HepG2 (cell line): ENCODE results near the gene USP19. TPM values are rescaled to one million over a fixed set of nuclear protein-coding genes. Genes with fewer than 3 reads are reported as not detected.

Source experiments
- ATAD3A ChIP-seq: sonication (generic); formaldehyde crosslinking; IDR thresholded peaks from 2 replicates; pipeline ENCODE4 v1.4.0; 2020; ENCODE audit warnings: missing genetic modification reagents
- CAMTA2 ChIP-seq: sonication (generic); formaldehyde crosslinking; IDR thresholded peaks from 2 replicates; pipeline ENCODE4 v1.4.0; 2020; ENCODE audit warnings: mild to moderate bottlenecking, missing genetic modification reagents, borderline replicate concordance
- CHD4 ChIP-seq: fragments of 200-600 bp; sonication (generic); IDR thresholded peaks from 2 replicates; pipeline ENCODE4 v1.7.0; 2017; ENCODE audit warnings: mild to moderate bottlenecking, low read length, borderline replicate concordance
- ISX ChIP-seq: sonication (generic); formaldehyde crosslinking; conservative IDR thresholded peaks from 2 replicates; pipeline ENCODE4 v1.5.0; 2020; ENCODE audit warnings: missing genetic modification reagents
- KMT2A ChIP-seq: sonication (generic); formaldehyde crosslinking; IDR thresholded peaks from 2 replicates; pipeline ENCODE4 v1.4.0; 2020; ENCODE audit warnings: missing genetic modification reagents
- PAX8 ChIP-seq: sonication (generic); formaldehyde crosslinking; IDR thresholded peaks from 2 replicates; pipeline ENCODE4 v1.8.0; 2022; ENCODE audit warnings: mild to moderate bottlenecking, missing genetic modification reagents, borderline replicate concordance
- RARG ChIP-seq: sonication (generic); formaldehyde crosslinking; IDR thresholded peaks from 2 replicates; pipeline ENCODE4 v1.4.0; 2020; ENCODE audit warnings: low read depth, mild to moderate bottlenecking, missing genetic modification reagents
- SNAPC2 ChIP-seq: sonication (generic); formaldehyde crosslinking; IDR thresholded peaks from 2 replicates; pipeline ENCODE4 v1.8.1; 2022; ENCODE audit warnings: mild to moderate bottlenecking, missing genetic modification reagents
- TFDP2 ChIP-seq: sonication (generic); formaldehyde crosslinking; IDR thresholded peaks from 2 replicates; pipeline ENCODE4 v1.4.0; 2020; ENCODE audit warnings: missing genetic modification reagents
- TGIF2 ChIP-seq: IDR thresholded peaks from 2 replicates; pipeline ENCODE4 v1.6.1; 2016; ENCODE audit warnings: control low read depth, missing compliant biosample characterization
- TOE1 ChIP-seq: sonication (generic); formaldehyde crosslinking; IDR thresholded peaks from 2 replicates; pipeline ENCODE4 v1.4.0; 2020; ENCODE audit warnings: mild to moderate bottlenecking, missing genetic modification reagents
- WIZ ChIP-seq: sonication (generic); formaldehyde crosslinking; IDR thresholded peaks from 2 replicates; pipeline ENCODE4 v1.5.1; 2020; ENCODE audit warnings: mild to moderate bottlenecking, missing genetic modification reagents
- ZNF24 ChIP-seq: fragments of 450-650 bp; IDR thresholded peaks from 2 replicates; pipeline ENCODE4 v1.6.1; 2017; ENCODE audit warnings: antibody characterized with exemption, mild to moderate bottlenecking
- ZNF567 ChIP-seq: sonication (generic); formaldehyde crosslinking; IDR thresholded peaks from 2 replicates; pipeline ENCODE4 v1.8.1; 2023; ENCODE audit warnings: mild to moderate bottlenecking, missing genetic modification reagents, borderline replicate concordance
- ZNF616 ChIP-seq: sonication (generic); formaldehyde crosslinking; IDR thresholded peaks from 2 replicates; pipeline ENCODE4 v1.5.0; 2020; ENCODE audit warnings: low read depth, mild to moderate bottlenecking, missing genetic modification reagents
- ZNF781 ChIP-seq: sonication (generic); formaldehyde crosslinking; IDR thresholded peaks from 2 replicates; pipeline ENCODE4 v1.5.1; 2020; ENCODE audit warnings: borderline replicate concordance, mild to moderate bottlenecking, missing genetic modification reagents; ENCODE audit errors: not compliant biosample characterization
- ZSCAN30 ChIP-seq: sonication (generic); formaldehyde crosslinking; IDR thresholded peaks from 2 replicates; pipeline ENCODE4 v1.5.0; 2020; ENCODE audit warnings: mild to moderate bottlenecking, missing genetic modification reagents
- polyA plus RNA-seq, 8 experiments: library from polyadenylated mRNA; depleted of rRNA in 3 of 8; stranded (reverse) in 7 of 8; unstranded in 1 of 8; fragments of >200 nt; fragmentation: Illumina TruSeq in 4 of 8; extraction: Trizol in 4 of 8; gene quantifications; 2 replicates each; pipeline versions ENCODE4 v1.2.1 to v1.2.3, GENCODE V29; 2011 to 2016; ENCODE audit warnings: low read depth in 4 of 8, missing spikeins in 1 of 8, mixed read lengths in 1 of 8; ENCODE audit not compliant: insufficient read depth in 1 of 8
- total RNA-seq, 5 experiments: library from RNA; depleted of rRNA; stranded (reverse); fragments of >200 nt; fragmentation: Illumina TruSeq; extraction: Trizol; gene quantifications; 2 replicates each; pipeline ENCODE4 v1.2.3, GENCODE V29; 2016; ENCODE audit warnings: low read depth in 1 of 5
- TF ChIP-seq, protein P1 (sequence below): sonication (generic); formaldehyde crosslinking; conservative IDR thresholded peaks from 2 replicates; pipeline ENCODE4 v1.8.1; 2023; ENCODE audit warnings: missing genetic modification reagents
- TF ChIP-seq, protein P2 (sequence below): sonication (generic); formaldehyde crosslinking; IDR thresholded peaks from 2 replicates; pipeline ENCODE4 v1.5.0; 2020; ENCODE audit warnings: missing genetic modification reagents, mild to moderate bottlenecking, borderline replicate concordance
- TF ChIP-seq, protein P3 (sequence below): sonication (generic); formaldehyde crosslinking; conservative IDR thresholded peaks from 2 replicates; pipeline ENCODE4 v1.8.0; 2022; ENCODE audit warnings: mild to moderate bottlenecking, moderate library complexity, missing genetic modification reagents
- TF ChIP-seq, protein P4 (sequence below): sonication (generic); formaldehyde crosslinking; IDR thresholded peaks from 2 replicates; pipeline ENCODE4 v1.5.1; 2020; ENCODE audit warnings: mild to moderate bottlenecking, missing genetic modification reagents

USP19 gene
- total and polyA plus RNA-seq, 2 of the 13 experiments (the other 11 are each of a cell fraction or from before 2014, with no cell fraction given), result 28.3 to 31.7 TPM

GRCh38 chr3:49093853-49094767, 26.5 kb downstream of the USP19 start, which contains the start of gene QRICH1 (continued):
- TF ChIP-seq PAX8 (CRISPR knock-in tag) (no peak; the same call in 1 of the 2 replicates), ZSCAN30 (CRISPR knock-in tag) (peak; percentile 54; the same call in 1 of the 2 replicates), CHD4 (no peak), TFDP2 (peak; percentile 52), SNAPC2 (0 out of 2 replicates have a peak, but pooled peaks have one; percentile 31), ZNF616 (CRISPR knock-in tag) (peak; percentile 37), ZNF567 (CRISPR knock-in tag) (no peak), RARG (no peak), KMT2A (CRISPR knock-in tag) (peak; percentile 38; the same call in 1 of the 2 replicates), ZNF781 (CRISPR knock-in tag) (peak; percentile 32), ATAD3A (CRISPR knock-in tag) (no peak), CAMTA2 (no peak), ISX (CRISPR knock-in tag) (no peak), TGIF2 (CRISPR knock-in tag) (peak; percentile 74; the same call in 1 of the 2 replicates), WIZ (CRISPR knock-in tag) (peak; percentile 48; the same call in 1 of the 2 replicates), ZNF24 (no peak), TOE1 (no peak)
- TF ChIP-seq, protein P1, sequence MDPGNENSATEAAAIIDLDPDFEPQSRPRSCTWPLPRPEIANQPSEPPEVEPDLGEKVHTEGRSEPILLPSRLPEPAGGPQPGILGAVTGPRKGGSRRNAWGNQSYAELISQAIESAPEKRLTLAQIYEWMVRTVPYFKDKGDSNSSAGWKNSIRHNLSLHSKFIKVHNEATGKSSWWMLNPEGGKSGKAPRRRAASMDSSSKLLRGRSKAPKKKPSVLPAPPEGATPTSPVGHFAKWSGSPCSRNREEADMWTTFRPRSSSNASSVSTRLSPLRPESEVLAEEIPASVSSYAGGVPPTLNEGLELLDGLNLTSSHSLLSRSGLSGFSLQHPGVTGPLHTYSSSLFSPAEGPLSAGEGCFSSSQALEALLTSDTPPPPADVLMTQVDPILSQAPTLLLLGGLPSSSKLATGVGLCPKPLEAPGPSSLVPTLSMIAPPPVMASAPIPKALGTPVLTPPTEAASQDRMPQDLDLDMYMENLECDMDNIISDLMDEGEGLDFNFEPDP (CRISPR knock-in tag), result no peak
- TF ChIP-seq, protein P2, sequence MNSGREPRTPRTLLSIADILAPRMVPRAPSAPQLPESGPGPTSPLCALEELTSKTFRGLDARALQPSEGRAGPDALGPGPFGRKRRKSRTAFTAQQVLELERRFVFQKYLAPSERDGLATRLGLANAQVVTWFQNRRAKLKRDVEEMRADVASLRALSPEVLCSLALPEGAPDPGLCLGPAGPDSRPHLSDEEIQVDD (CRISPR knock-in tag), result peak; percentile 8; the same call in 1 of the 2 replicates
- TF ChIP-seq, protein P3, sequence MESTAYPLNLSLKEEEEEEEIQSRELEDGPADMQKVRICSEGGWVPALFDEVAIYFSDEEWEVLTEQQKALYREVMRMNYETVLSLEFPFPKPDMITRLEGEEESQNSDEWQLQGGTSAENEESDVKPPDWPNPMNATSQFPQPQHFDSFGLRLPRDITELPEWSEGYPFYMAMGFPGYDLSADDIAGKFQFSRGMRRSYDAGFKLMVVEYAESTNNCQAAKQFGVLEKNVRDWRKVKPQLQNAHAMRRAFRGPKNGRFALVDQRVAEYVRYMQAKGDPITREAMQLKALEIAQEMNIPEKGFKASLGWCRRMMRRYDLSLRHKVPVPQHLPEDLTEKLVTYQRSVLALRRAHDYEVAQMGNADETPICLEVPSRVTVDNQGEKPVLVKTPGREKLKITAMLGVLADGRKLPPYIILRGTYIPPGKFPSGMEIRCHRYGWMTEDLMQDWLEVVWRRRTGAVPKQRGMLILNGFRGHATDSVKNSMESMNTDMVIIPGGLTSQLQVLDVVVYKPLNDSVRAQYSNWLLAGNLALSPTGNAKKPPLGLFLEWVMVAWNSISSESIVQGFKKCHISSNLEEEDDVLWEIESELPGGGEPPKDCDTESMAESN, result no peak
- TF ChIP-seq, protein P4, sequence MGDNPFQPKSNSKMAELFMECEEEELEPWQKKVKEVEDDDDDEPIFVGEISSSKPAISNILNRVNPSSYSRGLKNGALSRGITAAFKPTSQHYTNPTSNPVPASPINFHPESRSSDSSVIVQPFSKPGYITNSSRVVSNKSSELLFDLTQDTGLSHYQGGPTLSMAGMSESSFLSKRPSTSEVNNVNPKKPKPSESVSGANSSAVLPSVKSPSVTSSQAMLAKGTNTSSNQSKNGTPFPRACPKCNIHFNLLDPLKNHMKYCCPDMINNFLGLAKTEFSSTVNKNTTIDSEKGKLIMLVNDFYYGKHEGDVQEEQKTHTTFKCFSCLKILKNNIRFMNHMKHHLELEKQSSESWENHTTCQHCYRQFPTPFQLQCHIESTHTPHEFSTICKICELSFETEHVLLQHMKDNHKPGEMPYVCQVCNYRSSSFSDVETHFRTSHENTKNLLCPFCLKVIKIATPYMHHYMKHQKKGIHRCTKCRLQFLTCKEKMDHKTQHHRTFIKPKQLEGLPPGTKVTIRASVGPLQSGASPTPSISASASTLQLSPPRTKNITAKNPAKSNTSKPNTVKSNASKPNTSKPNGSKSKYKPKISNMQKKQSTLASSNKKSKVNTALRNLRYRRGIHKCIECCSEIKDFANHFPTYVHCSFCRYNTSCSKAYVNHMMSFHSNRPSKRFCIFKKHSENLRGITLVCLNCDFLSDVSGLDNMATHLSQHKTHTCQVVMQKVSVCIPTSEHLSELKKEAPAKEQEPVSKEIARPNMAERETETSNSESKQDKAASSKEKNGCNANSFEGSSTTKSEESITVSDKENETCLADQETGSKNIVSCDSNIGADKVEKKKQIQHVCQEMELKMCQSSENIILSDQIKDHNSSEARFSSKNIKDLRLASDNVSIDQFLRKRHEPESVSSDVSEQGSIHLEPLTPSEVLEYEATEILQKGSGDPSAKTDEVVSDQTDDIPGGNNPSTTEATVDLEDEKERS (CRISPR knock-in tag), result peak; percentile 20; the same call in 1 of the 2 replicates
